KMS-11 (cell line): ENCODE data around the gene CTPS1.

Experiments used
- H2AFZ ChIP-seq: fragments of 200-600 bp; sonication (generic); 2 replicates; pipeline ENCODE4 v1.6.1; 2016; ENCODE audit warnings: antibody characterized with exemption, mixed run types, low read depth
- H3K27ac ChIP-seq: fragments of 200-600 bp; sonication (generic); 2 replicates; pipeline ENCODE4 v1.6.1; 2016; ENCODE audit warnings: mild to moderate bottlenecking, mixed run types
- H3K27me3 ChIP-seq: fragments of 200-600 bp; sonication (generic); 2 replicates; pipeline ENCODE4 v1.6.1; 2017; ENCODE audit warnings: mild to moderate bottlenecking, low read depth, mixed run types, moderate library complexity; ENCODE audit not compliant: insufficient read depth
- H3K36me3 ChIP-seq: fragments of 200-600 bp; sonication (generic); 2 replicates; pipeline ENCODE4 v1.6.1; 2017; ENCODE audit warnings: mild to moderate bottlenecking, mixed run types; ENCODE audit not compliant: insufficient read depth
- H3K4me1 ChIP-seq: fragments of 200-600 bp; sonication (generic); 2 replicates; pipeline ENCODE4 v1.6.1; 2016; ENCODE audit warnings: mild to moderate bottlenecking, low read depth, mixed run types; ENCODE audit not compliant: poor library complexity, severe bottlenecking
- H3K4me2 ChIP-seq: fragments of 200-600 bp; sonication (generic); 2 replicates; pipeline ENCODE4 v1.7.0; 2016; ENCODE audit warnings: mild to moderate bottlenecking, mixed run types
- H3K4me3 ChIP-seq: fragments of 200-600 bp; sonication (generic); IDR thresholded peaks from 2 replicates; pipeline ENCODE4 v1.6.1; 2017; ENCODE audit warnings: low read depth, low read length, mixed read lengths; ENCODE audit not compliant: insufficient read depth
- H3K79me2 ChIP-seq: fragments of 200-600 bp; sonication (generic); 2 replicates; pipeline ENCODE4 v1.6.1; 2016; ENCODE audit warnings: low read depth, mixed run types; ENCODE audit not compliant: insufficient read depth
- H3K9ac ChIP-seq: fragments of 200-600 bp; sonication (generic); 2 replicates; pipeline ENCODE4 v1.6.1; 2016; ENCODE audit warnings: mild to moderate bottlenecking, mixed run types
- H4K20me1 ChIP-seq: fragments of 200-600 bp; sonication (generic); 2 replicates; pipeline ENCODE4 v1.6.1; 2016; ENCODE audit warnings: mild to moderate bottlenecking, mixed run types; ENCODE audit not compliant: insufficient read depth
- TF ChIP-seq, protein P1 (sequence below): fragments of 200-600 bp; sonication (generic); conservative IDR thresholded peaks from 2 replicates; pipeline ENCODE4 v1.6.1; 2017; ENCODE audit warnings: low read depth, mild to moderate bottlenecking, antibody characterized with exemption, low read length, moderate library complexity, mixed read lengths

The CTPS1 gene

DNA sequence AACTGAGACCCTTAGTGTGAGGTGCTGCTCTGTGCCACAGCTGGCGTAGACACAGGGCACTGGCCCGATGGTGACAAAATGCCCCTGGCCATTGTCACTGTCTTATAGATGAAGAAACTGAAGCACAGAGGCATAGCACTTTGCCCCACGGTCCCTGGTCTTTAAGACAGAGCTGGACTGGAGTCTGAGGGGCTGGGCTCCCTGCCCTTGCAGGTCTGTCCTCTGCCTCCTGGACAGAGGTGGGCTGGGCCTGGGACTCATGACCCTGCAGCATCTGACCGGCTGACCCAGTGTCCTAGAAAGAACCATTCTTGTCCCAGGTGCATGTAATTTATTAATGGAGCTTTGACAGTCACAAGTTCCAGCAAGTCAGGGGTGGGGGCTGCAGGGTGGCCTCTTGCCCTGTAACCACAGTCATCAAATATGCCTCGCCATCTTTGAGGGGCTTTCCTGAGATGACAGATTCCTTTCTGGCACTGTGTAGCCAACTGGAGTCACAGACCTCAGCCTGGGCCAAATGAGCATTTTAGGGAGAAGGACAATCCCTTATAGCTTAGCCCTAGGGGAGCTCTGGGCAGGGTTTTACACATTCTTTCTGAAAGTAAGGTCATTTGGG lies 35.9 kb downstream of the CTPS1 start:
- Histone ChIP-seq H3K79me2 (no peaks in the 10 kb centered on the region), H3K27me3 (no peaks in the 10 kb centered on the region), H3K4me3 (no peak overlapping the region), H4K20me1 (no peaks in the 10 kb centered on the region), H3K9ac (no peak overlapping the region), H3K4me2 (no peak overlapping the region), H3K27ac (no peak overlapping the region), H2AFZ (no peak overlapping the region), H3K36me3 (peaks cover 5% of the 10 kb centered on the region; the same call in 1 of the 2 replicates), H3K4me1 (no peaks in the 10 kb centered on the region)
- TF ChIP-seq, protein P1, sequence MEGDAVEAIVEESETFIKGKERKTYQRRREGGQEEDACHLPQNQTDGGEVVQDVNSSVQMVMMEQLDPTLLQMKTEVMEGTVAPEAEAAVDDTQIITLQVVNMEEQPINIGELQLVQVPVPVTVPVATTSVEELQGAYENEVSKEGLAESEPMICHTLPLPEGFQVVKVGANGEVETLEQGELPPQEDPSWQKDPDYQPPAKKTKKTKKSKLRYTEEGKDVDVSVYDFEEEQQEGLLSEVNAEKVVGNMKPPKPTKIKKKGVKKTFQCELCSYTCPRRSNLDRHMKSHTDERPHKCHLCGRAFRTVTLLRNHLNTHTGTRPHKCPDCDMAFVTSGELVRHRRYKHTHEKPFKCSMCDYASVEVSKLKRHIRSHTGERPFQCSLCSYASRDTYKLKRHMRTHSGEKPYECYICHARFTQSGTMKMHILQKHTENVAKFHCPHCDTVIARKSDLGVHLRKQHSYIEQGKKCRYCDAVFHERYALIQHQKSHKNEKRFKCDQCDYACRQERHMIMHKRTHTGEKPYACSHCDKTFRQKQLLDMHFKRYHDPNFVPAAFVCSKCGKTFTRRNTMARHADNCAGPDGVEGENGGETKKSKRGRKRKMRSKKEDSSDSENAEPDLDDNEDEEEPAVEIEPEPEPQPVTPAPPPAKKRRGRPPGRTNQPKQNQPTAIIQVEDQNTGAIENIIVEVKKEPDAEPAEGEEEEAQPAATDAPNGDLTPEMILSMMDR: no peak

DNA sequence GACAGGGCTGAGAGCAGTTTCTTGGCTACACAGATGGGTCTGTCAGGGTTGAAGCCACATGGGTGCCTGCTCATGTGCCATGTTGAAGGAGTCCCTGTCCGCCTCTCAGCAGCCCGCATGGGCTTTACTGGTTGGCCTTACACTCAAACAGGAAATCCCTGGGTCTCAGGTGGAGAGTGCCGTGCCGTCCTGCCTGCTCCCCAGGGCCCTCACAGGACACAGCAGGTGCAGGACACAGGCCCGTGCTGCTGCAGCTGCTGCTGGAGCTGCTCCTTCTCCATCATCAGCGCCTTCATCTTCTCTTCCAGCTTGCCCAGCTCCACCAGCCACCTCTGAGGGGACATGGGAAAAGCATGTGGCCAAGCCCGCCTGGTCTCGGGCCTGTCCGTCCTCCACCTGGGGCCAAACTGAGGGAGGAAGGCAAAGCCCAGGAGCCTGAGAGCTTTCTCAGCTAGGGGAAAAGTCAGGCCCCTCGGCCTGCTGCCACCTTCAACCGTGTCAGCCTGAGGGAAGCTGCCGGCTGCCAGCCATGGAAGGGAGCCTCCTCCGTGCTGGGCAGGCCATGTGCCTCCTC lies 36.5 kb downstream of the CTPS1 start:
- Histone ChIP-seq H3K36me3 (peaks cover 5% of the 10 kb centered on the region; the same call in 1 of the 2 replicates), H3K4me1 (no peaks in the 10 kb centered on the region), H3K4me2 (no peak overlapping the region), H3K4me3 (no peak overlapping the region), H3K27ac (no peak overlapping the region), H2AFZ (no peak overlapping the region), H3K9ac (no peak overlapping the region), H3K79me2 (no peaks in the 10 kb centered on the region), H4K20me1 (no peaks in the 10 kb centered on the region), H3K27me3 (no peaks in the 10 kb centered on the region)
- TF ChIP-seq, protein P1: no peak

DNA sequence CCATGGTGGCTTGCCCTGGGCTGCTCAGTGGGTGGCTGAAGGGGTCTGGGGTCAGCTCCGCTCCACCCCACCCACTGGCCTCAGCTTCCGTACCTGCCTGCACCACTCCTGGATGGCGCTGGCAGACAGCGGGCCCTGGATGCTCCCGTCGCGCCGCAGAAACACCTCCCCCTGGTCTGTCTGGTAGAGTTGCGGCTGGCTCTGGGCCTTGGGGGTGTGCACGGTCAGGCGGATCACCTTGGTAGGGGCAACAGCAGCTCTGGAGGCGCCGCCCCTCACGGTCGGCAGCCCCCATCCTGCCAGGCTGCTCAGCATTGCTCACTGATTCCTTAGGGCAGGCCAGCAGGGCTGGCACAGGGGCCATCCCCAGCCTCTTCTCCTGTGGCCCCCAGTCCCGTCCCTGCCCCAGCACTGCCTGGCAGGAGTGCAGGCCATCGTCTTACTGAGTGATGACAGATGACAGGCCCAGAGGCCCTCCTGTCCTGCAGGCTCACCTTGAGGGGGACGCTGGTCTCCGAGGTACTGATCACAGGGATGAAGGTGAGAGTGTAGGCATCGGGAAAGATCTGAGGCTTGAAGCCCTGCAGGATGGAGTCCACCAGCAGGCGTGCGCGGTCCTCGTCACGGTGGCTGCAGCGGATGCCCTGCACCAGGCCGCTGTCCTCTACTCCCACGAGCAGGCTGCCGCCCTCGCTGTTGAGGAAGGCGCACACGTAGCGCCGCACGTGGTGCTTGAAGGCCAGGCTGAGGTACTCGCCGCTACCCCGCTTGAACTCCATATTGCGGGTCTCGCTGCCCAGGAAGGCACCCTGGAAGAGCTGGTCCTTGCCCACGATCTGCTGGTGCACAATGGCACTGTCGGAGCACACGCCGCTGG lies 37.9 kb downstream of the CTPS1 start:
- H3K4me3 ChIP-seq: no peak overlapping the region
- TF ChIP-seq, protein P1: no peak
- H3K79me2 ChIP-seq: no peaks in the 10 kb centered on the region
- no peaks in the 10 kb centered on the region for H4K20me1 ChIP-seq
- no peaks in the 10 kb centered on the region for H3K27me3 ChIP-seq
- H3K4me1 ChIP-seq: no peaks in the 10 kb centered on the region
- H3K4me2 ChIP-seq: no peak overlapping the region
- no peaks in the 10 kb centered on the region; the same call in 1 of the 2 replicates for H3K36me3 ChIP-seq
- H2AFZ ChIP-seq: no peak overlapping the region
- no peak overlapping the region for H3K27ac ChIP-seq
- no peak overlapping the region for H3K9ac ChIP-seq

DNA sequence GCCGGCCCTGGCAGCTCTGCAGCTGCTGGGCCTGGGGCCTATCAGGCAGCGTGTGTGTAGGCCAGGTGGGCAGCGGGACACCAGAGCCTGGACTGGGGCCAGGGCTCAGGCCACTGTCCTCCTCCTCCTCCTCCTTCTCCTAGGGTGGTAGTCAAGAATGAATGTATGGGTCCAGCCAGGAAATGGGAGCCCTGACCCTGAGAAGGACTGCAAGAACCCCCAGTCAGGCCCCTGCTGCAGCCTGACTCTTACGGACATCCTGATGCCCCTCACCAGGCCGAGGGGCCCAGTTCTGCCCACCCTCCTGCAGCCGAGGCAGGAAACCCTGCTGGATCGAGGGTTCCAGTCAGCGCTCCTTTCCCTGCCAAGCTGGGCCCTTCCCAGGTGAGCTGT lies 38.5 kb downstream of the CTPS1 start:
- Histone ChIP-seq H3K4me1 (no peaks in the 10 kb centered on the region), H3K79me2 (no peaks in the 10 kb centered on the region), H2AFZ (no peak overlapping the region), H3K27me3 (no peaks in the 10 kb centered on the region), H4K20me1 (no peaks in the 10 kb centered on the region), H3K9ac (no peak overlapping the region), H3K4me2 (no peak overlapping the region), H3K36me3 (no peaks in the 10 kb centered on the region), H3K27ac (no peak overlapping the region), H3K4me3 (no peak overlapping the region)
- TF ChIP-seq, protein P1: no peak
